NCI-H1092 (cell line): ENCODE measurements around the gene SPON1.
"Not testable (repeated sequence)": the region's sequence is repeated elsewhere in the genome, so short reads cannot be mapped to it uniquely, and the experiment has no call there.

ENCODE experiments used
- DNase-seq: peaks from one replicate; lab custom pipeline; 2025; lab: John Stamatoyannopoulos, UW

SPON1 gene

DNA sequence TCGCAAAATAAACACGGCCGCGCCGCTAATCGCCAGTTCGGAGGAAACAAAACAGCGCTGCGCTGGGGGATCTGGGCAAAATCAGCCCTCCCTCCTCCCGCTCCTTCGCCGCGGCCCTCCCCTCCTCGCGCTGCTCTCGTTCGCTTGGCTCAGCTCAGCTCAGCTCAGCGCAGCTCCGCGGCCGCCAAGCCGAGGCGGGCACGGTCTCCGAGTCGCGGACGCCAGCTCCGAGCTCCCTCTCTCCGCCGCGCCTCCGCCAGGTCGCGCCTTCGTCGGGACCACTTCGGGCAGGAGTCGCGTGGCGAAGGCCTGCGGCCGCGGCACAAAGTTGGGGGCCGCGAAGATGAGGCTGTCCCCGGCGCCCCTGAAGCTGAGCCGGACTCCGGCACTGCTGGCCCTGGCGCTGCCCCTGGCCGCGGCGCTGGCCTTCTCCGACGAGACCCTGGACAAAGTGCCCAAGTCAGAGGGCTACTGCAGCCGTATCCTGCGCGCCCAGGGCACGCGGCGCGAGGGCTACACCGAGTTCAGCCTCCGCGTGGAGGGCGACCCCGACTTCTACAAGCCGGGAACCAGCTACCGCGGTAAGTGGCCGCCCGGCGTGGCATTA lies at the start of gene SPON1:
SPON1 (plus strand) TSS at position 162 of the 607 bp plus-strand sequence; CDS start at position 344, 182 bp downstream.
- DNase-seq, result no peak

DNA sequence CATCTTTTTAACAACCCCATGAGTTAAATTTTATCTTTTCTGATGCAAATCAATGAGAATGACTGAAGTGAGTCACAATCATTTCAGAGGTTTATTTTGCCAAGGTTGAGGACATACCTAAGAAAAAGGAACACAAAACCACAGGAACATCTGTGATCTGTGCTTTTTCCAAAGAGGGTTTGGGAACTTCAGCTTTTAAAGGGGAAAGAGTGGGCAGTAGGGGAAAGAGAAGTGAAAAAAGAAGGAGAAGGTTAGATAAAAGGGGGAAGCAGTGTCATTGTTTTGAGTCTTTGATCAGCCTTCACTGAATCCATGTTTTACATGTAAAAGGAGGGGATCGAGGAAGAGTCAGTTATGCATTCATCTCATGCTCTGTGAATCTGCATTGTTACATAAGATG lies 45.3 kb upstream of the SPON1 start:
- DNase-seq, result no peak

- no peak for DNase-seq
These were observed 44.6 kb upstream of the SPON1 start for GRCh38 chr11:13917904-13918303.

DNA sequence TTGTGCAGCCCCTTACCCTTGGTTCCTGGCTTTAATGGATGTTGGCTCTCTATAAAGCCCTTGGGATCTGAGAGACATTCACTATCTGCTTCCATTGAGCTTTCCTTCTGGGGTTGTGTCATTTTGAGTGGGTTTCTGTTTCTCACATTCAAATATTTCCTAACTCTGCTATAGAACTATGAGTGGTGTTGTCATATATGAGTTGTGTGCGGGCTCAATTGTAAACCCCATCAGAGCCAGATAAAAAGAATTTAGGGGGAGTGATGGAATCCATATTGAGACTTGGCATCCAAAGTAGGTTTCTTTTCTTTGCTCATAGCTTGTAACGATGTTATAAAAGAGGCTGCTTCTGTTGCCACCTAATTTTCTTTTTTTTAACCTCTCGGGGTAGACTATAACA lies 41.8 kb upstream of the SPON1 start:
- DNase-seq, result no peak

- no peak for DNase-seq
These were observed 41.0 kb upstream of the SPON1 start for GRCh38 chr11:13921545-13921944.

- no peak for DNase-seq
These were observed 39.3 kb upstream of the SPON1 start for GRCh38 chr11:13923182-13923581.

DNA sequence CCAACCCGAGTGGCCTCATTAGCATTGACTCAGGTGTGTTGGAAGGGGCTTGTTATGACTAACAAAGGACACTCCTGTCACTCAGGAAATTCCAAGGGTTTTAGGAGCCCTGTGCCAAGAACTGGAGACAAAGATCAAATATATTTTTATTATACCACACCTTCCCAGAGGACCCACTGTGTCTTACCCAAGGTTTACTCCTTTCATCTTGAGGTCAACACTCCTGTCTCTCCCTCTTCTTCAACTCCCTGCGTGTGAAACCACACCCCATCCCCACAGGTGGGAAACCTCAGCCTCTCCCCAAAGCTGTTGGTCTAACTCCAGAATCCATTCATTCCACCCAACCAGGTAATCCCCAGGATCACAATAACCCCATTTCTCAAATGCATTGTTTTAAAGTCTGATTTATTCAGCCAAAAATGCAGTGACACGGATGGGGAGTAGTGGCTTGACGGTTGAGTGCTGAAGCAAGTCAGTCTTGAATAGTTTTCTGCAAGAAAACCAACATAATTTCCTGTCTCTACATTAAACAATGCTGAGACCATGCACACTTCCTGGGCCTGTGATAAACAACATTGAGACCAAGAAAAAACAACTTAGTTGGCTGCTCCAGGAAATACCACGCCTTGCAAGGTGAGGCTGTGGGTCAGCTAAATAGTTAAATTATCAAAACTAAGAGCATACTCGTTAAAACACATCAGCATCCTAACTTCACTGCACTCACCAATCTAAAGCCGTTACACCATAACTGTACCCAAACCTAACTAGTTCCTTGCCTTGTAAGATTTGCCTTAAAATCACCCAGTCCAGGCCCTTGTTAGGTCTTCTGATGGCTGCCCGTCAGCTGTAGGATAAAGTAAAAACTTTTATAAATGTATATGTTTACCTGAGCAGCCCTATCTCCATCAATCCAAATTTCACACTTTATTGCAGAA lies 38.5 kb upstream of the SPON1 start:
- DNase-seq, result no peak

- no peak for DNase-seq
These were observed 37.7 kb upstream of the SPON1 start for GRCh38 chr11:13924801-13925327.

GRCh38 chr11:13926366-13926765 lies 36.2 kb upstream of the SPON1 start:
- DNase-seq, result not testable (repeated sequence)

DNA sequence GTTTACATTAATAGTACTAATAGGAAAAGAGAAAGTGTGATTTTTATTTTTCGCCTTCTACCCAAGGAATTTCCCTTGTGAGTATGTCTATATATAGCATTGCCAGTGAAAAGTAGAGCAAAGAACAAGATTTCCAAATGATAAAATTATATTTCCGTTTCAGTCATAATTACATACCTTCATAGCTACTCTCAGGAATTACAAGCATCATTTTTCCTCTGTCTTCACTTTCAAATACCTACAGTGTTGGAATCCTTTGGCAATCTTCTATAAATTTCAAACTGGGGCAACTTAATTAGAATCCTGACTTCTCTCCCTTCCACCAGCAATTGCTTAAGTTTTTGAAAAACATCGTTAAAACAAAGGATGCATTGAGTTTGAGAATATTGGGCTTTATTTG lies 35.5 kb upstream of the SPON1 start:
- DNase-seq, result no peak

- DNase-seq, result no peak
These were observed 35.0 kb upstream of the SPON1 start for GRCh38 chr11:13927481-13927880.

- DNase-seq, result no peak
These were observed 33.8 kb upstream of the SPON1 start for GRCh38 chr11:13928566-13929251.

DNA sequence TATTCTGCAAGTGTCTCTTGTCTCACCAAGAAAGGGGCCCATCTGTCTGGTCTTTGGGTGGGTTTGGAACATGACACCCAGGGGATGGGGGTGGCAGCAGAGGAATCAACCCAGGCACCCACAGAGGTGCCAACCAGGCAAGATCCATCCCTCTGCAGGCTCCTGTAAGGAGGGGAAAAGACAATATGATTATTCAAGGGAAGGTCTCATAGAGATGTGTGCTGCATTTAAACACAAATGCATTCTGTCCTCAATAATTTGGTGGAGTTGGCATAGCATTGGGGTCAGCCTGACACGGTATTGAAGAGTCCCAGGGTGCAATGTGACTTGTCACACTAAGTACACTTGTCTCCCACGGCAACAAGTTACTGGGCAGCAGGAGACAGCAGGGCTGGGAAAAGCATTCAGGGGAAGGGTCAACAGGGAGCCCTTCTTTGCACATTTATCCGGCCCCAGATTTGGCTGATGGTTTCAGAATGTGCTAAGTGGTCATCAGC lies 33.1 kb upstream of the SPON1 start:
- DNase-seq, result no peak

- DNase-seq, result no peak
These were observed 31.2 kb upstream of the SPON1 start for GRCh38 chr11:13931356-13931755.

- DNase-seq, result not testable (repeated sequence)
These were observed 25.4 kb upstream of the SPON1 start for GRCh38 chr11:13937154-13937553.

DNA sequence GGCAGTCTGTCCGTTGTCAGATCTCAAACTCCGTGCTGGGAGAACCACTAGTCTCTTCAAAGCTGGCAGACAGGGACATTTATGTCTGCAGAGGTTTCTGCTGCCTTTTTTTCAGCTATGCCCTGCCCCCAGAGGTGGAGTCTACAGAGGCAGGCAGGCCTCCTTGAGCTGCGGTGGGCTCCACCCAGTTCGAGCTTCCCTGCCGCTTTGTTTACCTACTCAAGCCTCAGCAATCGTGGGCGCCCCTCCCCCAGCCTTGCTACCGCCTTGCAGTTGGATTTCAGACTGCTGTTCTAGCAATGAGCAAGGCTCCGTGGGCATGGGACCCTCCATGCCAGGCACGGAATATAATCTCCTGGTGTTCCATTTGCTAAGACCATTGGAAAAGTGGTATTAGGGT lies 23.7 kb upstream of the SPON1 start:
- not testable (repeated sequence) for DNase-seq

- no peak for DNase-seq
These were observed 22.3 kb upstream of the SPON1 start for GRCh38 chr11:13939961-13940906.

DNA sequence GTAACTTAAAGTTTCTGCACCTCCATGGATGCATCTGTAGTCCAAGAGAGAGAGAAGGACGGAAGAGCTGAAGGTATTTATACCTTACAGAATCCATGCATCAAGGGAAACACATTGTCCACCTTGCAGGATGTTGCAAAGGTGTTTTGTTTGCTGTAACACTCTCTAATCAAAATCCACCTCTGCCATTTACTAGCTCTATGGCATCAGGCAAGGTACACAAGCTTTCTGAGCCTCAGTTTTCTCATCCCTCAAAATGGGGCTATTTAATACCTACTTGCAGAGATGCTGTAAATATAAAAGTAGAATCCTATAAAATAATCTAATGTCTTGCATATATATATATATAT lies 21.6 kb upstream of the SPON1 start:
- no peak for DNase-seq

GRCh38 chr11:13941775-13942174 lies 20.7 kb upstream of the SPON1 start:
- no peak for DNase-seq

DNA sequence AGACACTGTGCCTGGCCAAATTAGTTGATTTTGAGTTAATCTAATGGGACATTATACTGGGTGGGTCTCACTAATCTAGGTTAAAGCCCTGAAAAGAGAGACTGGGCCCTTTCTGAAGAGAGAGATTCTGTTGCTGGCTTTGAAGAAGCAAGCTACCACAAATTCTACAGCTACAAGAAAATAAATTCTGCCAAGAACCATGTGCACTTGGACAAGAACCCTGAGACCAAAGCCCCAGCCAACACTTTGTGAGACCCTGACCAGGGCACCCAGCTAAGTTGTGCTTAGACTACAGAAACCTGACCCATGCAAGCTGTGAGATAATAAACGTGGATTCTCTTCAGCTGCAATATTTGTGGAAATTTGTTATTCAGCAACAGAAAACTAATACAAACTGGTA lies 20.1 kb upstream of the SPON1 start:
- DNase-seq, result no peak

GRCh38 chr11:13942971-13943381 lies 19.5 kb upstream of the SPON1 start:
- DNase-seq, result no peak
